MM.1S (cell line): ENCODE data around the gene PLEKHH2.

Source experiments
- DNase-seq: peaks from one replicate; pipeline ENCODE4 v3.0.0-alpha.2; 2015
- H2AFZ ChIP-seq: fragments of 300-600 bp; sonication (generic); 2 replicates; pipeline ENCODE4 v1.6.0; 2016; ENCODE audit warnings: antibody characterized with exemption, low read length
- H3F3A ChIP-seq: fragments of 300-600 bp; sonication (generic); 2 replicates; pipeline ENCODE4 v1.6.1; 2016; ENCODE audit warnings: mild to moderate bottlenecking, antibody characterized with exemption, low read length, moderate library complexity, mixed read lengths; ENCODE audit not compliant: insufficient read depth
- H3K27ac ChIP-seq: fragments of 300-600 bp; sonication (generic); 2 replicates; pipeline ENCODE4 v1.5.1; 2016; ENCODE audit warnings: mild to moderate bottlenecking, low read length
- H3K27me3 ChIP-seq: fragments of 300-600 bp; sonication (generic); replicated peaks from 2 replicates; pipeline ENCODE4 v1.6.0; 2016; ENCODE audit warnings: low read length; ENCODE audit not compliant: insufficient read depth
- H3K36me3 ChIP-seq: fragments of 300-600 bp; sonication (generic); replicated peaks from 2 replicates; pipeline ENCODE4 v1.6.1; 2016; ENCODE audit warnings: mild to moderate bottlenecking, low read length, mixed read lengths; ENCODE audit not compliant: insufficient read depth
- H3K4me1 ChIP-seq: fragments of 300-600 bp; sonication (generic); 2 replicates; pipeline ENCODE4 v1.6.1; 2016; ENCODE audit warnings: low read length, mixed read lengths
- H3K4me2 ChIP-seq: fragments of 300-600 bp; sonication (generic); 2 replicates; pipeline ENCODE4 v1.6.0; 2016; ENCODE audit warnings: low read depth, low read length
- H3K4me3 ChIP-seq: fragments of 300-600 bp; sonication (generic); 2 replicates; pipeline ENCODE4 v1.5.1; 2016; ENCODE audit warnings: low read length, mixed read lengths
- H3K79me2 ChIP-seq: fragments of 300-600 bp; sonication (generic); 2 replicates; pipeline ENCODE4 v1.6.1; 2016; ENCODE audit warnings: mixed run types, low read length, mixed read lengths
- H3K9ac ChIP-seq: fragments of 300-600 bp; sonication (generic); 2 replicates; pipeline ENCODE4 v1.6.1; 2016; ENCODE audit warnings: low read length, mixed read lengths
- H3K9me2 ChIP-seq: fragments of 300-600 bp; sonication (generic); replicated peaks from 2 replicates; pipeline ENCODE4 v1.6.1; 2016; ENCODE audit warnings: mild to moderate bottlenecking, low read length, mixed read lengths; ENCODE audit not compliant: insufficient read depth
- H3K9me3 ChIP-seq: fragments of 300-600 bp; sonication (generic); replicated peaks from 2 replicates; pipeline ENCODE4 v1.6.1; 2016; ENCODE audit warnings: mild to moderate bottlenecking, low read length, mixed read lengths; ENCODE audit not compliant: insufficient read depth
- H4K20me1 ChIP-seq: fragments of 300-600 bp; sonication (generic); 2 replicates; pipeline ENCODE4 v1.6.1; 2016; ENCODE audit warnings: mild to moderate bottlenecking, low read length, moderate library complexity, mixed read lengths; ENCODE audit not compliant: insufficient read depth
- CTCF ChIP-seq: fragments of 300-600 bp; sonication (generic); IDR thresholded peaks from 2 replicates; pipeline ENCODE4 v1.5.1; 2016; ENCODE audit warnings: antibody characterized with exemption, low read length, mixed read lengths
- EZH2 ChIP-seq: fragments of 300-600 bp; sonication (generic); optimal IDR thresholded peaks from 2 replicates; pipeline ENCODE3; 2017; ENCODE audit warnings: low read depth, mild to moderate bottlenecking, antibody characterized with exemption, low read length, mixed read lengths
- EZH2phosphoT487 ChIP-seq: fragments of 300-600 bp; sonication (generic); IDR thresholded peaks from 2 replicates; pipeline ENCODE4 v1.6.1; 2018; ENCODE audit warnings: antibody characterized with exemption, low read length

PLEKHH2 gene

DNA sequence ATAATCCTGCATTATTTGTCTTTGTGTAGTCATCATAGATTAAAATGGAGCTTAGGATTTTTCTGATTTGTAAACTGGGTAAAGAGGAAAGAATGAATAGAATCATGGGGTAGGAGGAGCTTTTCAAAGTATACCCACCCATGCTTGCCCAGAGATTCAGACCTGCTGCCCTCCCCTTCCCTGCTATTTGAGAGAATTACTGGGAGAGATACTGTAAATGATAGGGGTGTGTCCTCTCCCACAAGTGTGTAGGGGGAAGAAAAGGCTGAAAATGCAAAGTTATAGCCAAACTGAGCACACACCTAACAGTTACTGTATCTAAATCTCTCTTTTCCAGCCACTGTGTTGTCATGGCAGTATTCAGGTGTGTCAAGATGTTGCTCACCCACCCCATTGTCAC lies 115.2 kb downstream of the PLEKHH2 start:
- no peak overlapping the region for H2AFZ ChIP-seq
- no peaks in the 10 kb centered on the region for H3K4me1 ChIP-seq
- TF ChIP-seq CTCF (no peak), EZH2 (no peak), EZH2phosphoT487 (no peak)
- H3F3A ChIP-seq: no peaks in the 10 kb centered on the region
- DNase-seq: no peak
- H3K9me2 ChIP-seq: no peaks in the 10 kb centered on the region
- no peaks in the 10 kb centered on the region for H3K79me2 ChIP-seq
- no peaks in the 10 kb centered on the region for H3K36me3 ChIP-seq
- H3K27me3 ChIP-seq: no peaks in the 10 kb centered on the region
- H3K4me2 ChIP-seq: no peak overlapping the region
- H3K27ac ChIP-seq: no peak overlapping the region
- no peak overlapping the region for H3K4me3 ChIP-seq
- no peak overlapping the region for H3K9ac ChIP-seq
- H4K20me1 ChIP-seq: no peaks in the 10 kb centered on the region
- no peaks in the 10 kb centered on the region for H3K9me3 ChIP-seq

DNA sequence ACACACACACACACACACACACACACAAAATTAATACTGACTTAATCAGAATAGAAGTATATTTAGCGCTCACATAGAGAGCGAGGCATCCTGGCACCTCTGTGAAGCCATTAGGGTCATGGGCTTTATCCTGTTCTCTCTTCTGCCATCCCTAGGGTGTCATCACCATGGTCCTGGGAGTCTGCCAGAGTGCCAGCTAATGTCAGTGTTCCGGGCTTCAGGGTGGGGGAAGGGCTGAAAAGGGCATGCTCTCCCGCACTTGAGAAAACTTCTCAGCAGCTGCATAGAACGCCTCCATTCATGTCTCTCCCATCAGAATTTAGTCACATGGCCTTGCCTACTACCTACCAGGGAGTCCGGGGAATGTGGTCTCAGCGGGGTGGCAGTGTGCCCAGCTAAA lies 117.1 kb downstream of the PLEKHH2 start:
- Histone ChIP-seq H3K36me3 (no peaks in the 10 kb centered on the region), H3K4me1 (no peaks in the 10 kb centered on the region), H3K27me3 (no peaks in the 10 kb centered on the region), H3F3A (no peaks in the 10 kb centered on the region), H3K27ac (no peak overlapping the region), H3K4me2 (no peak overlapping the region), H2AFZ (no peak overlapping the region), H3K9ac (no peak overlapping the region), H4K20me1 (no peaks in the 10 kb centered on the region), H3K79me2 (no peaks in the 10 kb centered on the region), H3K9me2 (no peaks in the 10 kb centered on the region), H3K4me3 (no peak overlapping the region), H3K9me3 (no peaks in the 10 kb centered on the region)
- TF ChIP-seq EZH2phosphoT487: no peak
- TF ChIP-seq EZH2: no peak
- TF ChIP-seq CTCF: no peak
- no peak for DNase-seq

DNA sequence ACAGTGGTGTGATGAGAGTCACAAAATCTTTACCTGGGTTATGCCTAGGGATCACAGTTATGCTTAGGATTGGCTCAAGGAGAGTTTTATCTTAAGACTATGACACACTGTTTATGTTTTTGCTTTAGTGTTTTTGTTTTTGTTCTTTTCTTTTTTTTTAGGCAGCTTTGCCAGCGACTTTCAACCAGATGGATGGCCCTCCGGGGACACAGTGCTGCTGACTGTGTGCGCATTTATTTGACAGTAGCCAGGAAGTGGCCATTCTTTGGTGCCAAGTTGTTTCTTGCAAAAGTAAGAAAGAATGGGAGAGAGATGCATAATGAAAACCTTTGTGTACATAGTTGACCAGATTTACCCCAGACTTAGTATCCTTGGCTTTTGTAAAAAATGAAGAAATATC lies 121.7 kb downstream of the PLEKHH2 start:
- Histone ChIP-seq H3K9me2 (no peaks in the 10 kb centered on the region), H3K27me3 (no peaks in the 10 kb centered on the region), H3K4me3 (no peak overlapping the region), H3K79me2 (no peaks in the 10 kb centered on the region), H3F3A (no peaks in the 10 kb centered on the region), H3K9me3 (no peaks in the 10 kb centered on the region), H3K36me3 (no peaks in the 10 kb centered on the region), H3K4me2 (no peak overlapping the region), H3K4me1 (no peaks in the 10 kb centered on the region), H3K27ac (no peak overlapping the region), H4K20me1 (no peaks in the 10 kb centered on the region), H2AFZ (no peak overlapping the region), H3K9ac (no peak overlapping the region)
- no peak for DNase-seq
- TF ChIP-seq EZH2phosphoT487 (no peak), CTCF (no peak), EZH2 (no peak)

- Histone ChIP-seq H3K27ac (no peak overlapping the region), H3F3A (no peaks in the 10 kb centered on the region), H3K4me1 (no peaks in the 10 kb centered on the region), H3K9ac (no peak overlapping the region), H2AFZ (no peak overlapping the region), H3K27me3 (no peaks in the 10 kb centered on the region), H3K9me3 (no peaks in the 10 kb centered on the region), H3K4me2 (no peak overlapping the region), H3K79me2 (no peaks in the 10 kb centered on the region), H4K20me1 (no peaks in the 10 kb centered on the region), H3K36me3 (no peaks in the 10 kb centered on the region), H3K9me2 (no peaks in the 10 kb centered on the region), H3K4me3 (no peak overlapping the region)
- DNase-seq: no peak
- TF ChIP-seq EZH2 (no peak), EZH2phosphoT487 (no peak), CTCF (no peak)
Observed at GRCh38 chr2:43759195-43759594, 122.1 kb downstream of the PLEKHH2 start.
